ENCODE results near the gene MAP1B. TPM values are rescaled to one million over a fixed set of nuclear protein-coding genes. Genes with fewer than 3 reads are reported as not detected.

Gene MAP1B
- polyA plus RNA-seq, 2 of the 4 experiments (the other 2 are of a cell fraction): 40.2 to 73.0 TPM

- DNase-seq (ENCODE audit: low read depth in 1 of 2, low spot score in 1 of 2): no peak
- Histone ChIP-seq H3K27ac (peak overlapping the region in 1 of 2 experiments; percentile 14; a peak in 1 of 6 replicates), H3K9me3 (no peaks in the 10 kb centered on the region), H3K4me3 (no peak overlapping the region), H3K4me2 (peak overlapping the region; percentile 5; the same call in 1 of the 3 replicates), H3K4me1 (peaks cover 63% of the 10 kb centered on the region)
- ATAC-seq: peak in 1 of 2 experiments; percentile 14; a peak in 1 of 6 replicates
- TF ChIP-seq TFCP2L1 (CRISPR knock-in tag; IDR thresholded peaks at IDR 0.05): no peak
- no peak for TF ChIP-seq CEBPB (IDR thresholded peaks at IDR 0.05)
- no peak for TF ChIP-seq RAD21 (conservative IDR thresholded peaks at IDR 0.05 in 1 of 2, IDR thresholded peaks at IDR 0.05 in 1 of 2)
- WGBS (ENCODE audit: missing lambda C conversion rate): 83% methylated on average over 12 of the region's 12 CpGs
- FAIRE-seq: no peak
- ChIA-PET POLR2A (interaction anchor here (1.2 kb wide), 1 partner anchor 54 kb away, joined by 3 read pairs; no protein-coding TSS in a partner anchor), CTCF (interaction anchor here (1.0 to 3.0 kb wide), 4 partner anchors 11 to 339 kb away, joined by 3 to 9 read pairs (median 3); no protein-coding TSS in a partner anchor)
Measured at GRCh38 chr5:72121780-72122445, 14.6 kb downstream of the MAP1B start.

GRCh38 chr5:72122602-72123001, 15.3 kb downstream of the MAP1B start:
- peaks cover 66% of the 10 kb centered on the region for H3K4me1 ChIP-seq
- TF ChIP-seq ATOH8 (CRISPR knock-in tag; IDR thresholded peaks at IDR 0.05; ENCODE audit: low read depth) (no peak), HEYL (CRISPR knock-in tag; IDR thresholded peaks at IDR 0.05) (no peak), CHD2 (IDR thresholded peaks at IDR 0.05; ENCODE audit: low read length, partially characterized antibody) (no peak), RCOR1 (IDR thresholded peaks at IDR 0.05; ENCODE audit: low read depth, low read length) (no peak), MAZ (IDR thresholded peaks at IDR 0.05; ENCODE audit: borderline replicate concordance, low read depth, low read length) (no peak)
- H3K4me2 ChIP-seq: no peak overlapping the region
- H3K4me3 ChIP-seq: no peak overlapping the region
- ATAC-seq: peak in 1 of 2 experiments; percentile 16; a peak in 2 of 6 replicates
- H3K27ac ChIP-seq: no peak overlapping the region; a peak in 1 of 6 replicates
- ChIA-PET CTCF (interaction anchor here (1.1 kb wide), 1 partner anchor 340 kb away, joined by 3 read pairs; no protein-coding TSS in a partner anchor), POLR2A (no interaction called here)
- no peaks in the 10 kb centered on the region for H3K9me3 ChIP-seq
- FAIRE-seq: no peak
- 96% methylated on average over 3 of the region's 3 CpGs for WGBS (ENCODE audit: missing lambda C conversion rate)
- no peak for DNase-seq (ENCODE audit: low read depth in 1 of 2, low spot score in 1 of 2)

- Histone ChIP-seq H3K27ac (no peak overlapping the region), H3K4me1 (peaks cover 66% of the 10 kb centered on the region), H3K9me3 (no peaks in the 10 kb centered on the region), H3K4me2 (no peak overlapping the region), H3K4me3 (no peak overlapping the region)
- TF ChIP-seq MYC (IDR thresholded peaks at IDR 0.05; ENCODE audit: borderline replicate concordance, low read length) (no peak), EP300 (IDR thresholded peaks at IDR 0.05) (no peak), RAD21 (conservative IDR thresholded peaks at IDR 0.05 in 1 of 2, IDR thresholded peaks at IDR 0.05 in 1 of 2) (no peak), CEBPB (IDR thresholded peaks at IDR 0.05) (no peak), FOXS1 (CRISPR knock-in tag; IDR thresholded peaks at IDR 0.05) (no peak), ELK1 (IDR thresholded peaks at IDR 0.05; ENCODE audit: low read depth, low read length) (no peak), HDAC2 (IDR thresholded peaks at IDR 0.05) (no peak), CBX8 (IDR thresholded peaks at IDR 0.05) (no peak), PHF8 (IDR thresholded peaks at IDR 0.05; ENCODE audit: borderline replicate concordance, low read depth) (no peak), E2F6 (IDR thresholded peaks at IDR 0.05; ENCODE audit: borderline replicate concordance, low read depth) (no peak), TFCP2L1 (CRISPR knock-in tag; IDR thresholded peaks at IDR 0.05) (no peak), CTCF (IDR thresholded peaks at IDR 0.05) (no peak), HOXB5 (CRISPR knock-in tag; IDR thresholded peaks at IDR 0.05) (no peak)
- ATAC-seq: no peak
- DNase-seq (ENCODE audit: low read depth in 1 of 2, low spot score in 1 of 2): no peak
- no peak for FAIRE-seq
- ChIA-PET CTCF (interaction anchor here (0.5 to 1.3 kb wide), 3 partner anchors 14 to 717 kb away, joined by 3 read pairs; no protein-coding TSS in a partner anchor), POLR2A (no interaction called here)
- WGBS (ENCODE audit: missing lambda C conversion rate): 88% methylated on average over 9 of the region's 9 CpGs
Measured at GRCh38 chr5:72123764-72124376, 16.6 kb downstream of the MAP1B start.
